ENCODE measurements around the gene SUN1.
"Not testable (repeated sequence)": the region's sequence is repeated elsewhere in the genome, so short reads cannot be mapped to it uniquely, and the experiment has no call there.

SUN1 gene

DNA sequence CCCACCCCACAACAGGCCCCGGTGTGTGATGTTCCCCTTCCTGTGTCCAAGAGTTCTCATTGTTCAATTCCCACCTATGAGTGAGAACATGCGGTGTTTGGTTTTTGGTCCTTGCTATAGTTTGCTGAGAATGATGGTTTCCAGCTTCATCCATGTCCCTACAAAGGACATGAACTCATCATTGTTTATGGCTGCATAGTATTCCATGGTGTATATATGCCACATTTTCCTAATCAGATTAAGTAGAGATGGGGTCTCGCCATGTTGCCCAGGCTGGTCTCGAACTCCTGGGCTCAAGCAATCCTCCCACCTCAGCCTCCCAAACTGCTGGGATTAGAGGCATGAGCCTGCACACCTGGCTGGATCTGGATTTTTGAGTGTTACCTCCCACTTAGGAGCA lies 28.5 kb upstream of the SUN1 start:
- DNase-seq (ENCODE audit: low spot score) = not testable (repeated sequence)

GRCh38 chr7:805261-805660 lies 27.0 kb upstream of the SUN1 start:
- DNase-seq (ENCODE audit: low spot score) = peak; percentile 80

DNA sequence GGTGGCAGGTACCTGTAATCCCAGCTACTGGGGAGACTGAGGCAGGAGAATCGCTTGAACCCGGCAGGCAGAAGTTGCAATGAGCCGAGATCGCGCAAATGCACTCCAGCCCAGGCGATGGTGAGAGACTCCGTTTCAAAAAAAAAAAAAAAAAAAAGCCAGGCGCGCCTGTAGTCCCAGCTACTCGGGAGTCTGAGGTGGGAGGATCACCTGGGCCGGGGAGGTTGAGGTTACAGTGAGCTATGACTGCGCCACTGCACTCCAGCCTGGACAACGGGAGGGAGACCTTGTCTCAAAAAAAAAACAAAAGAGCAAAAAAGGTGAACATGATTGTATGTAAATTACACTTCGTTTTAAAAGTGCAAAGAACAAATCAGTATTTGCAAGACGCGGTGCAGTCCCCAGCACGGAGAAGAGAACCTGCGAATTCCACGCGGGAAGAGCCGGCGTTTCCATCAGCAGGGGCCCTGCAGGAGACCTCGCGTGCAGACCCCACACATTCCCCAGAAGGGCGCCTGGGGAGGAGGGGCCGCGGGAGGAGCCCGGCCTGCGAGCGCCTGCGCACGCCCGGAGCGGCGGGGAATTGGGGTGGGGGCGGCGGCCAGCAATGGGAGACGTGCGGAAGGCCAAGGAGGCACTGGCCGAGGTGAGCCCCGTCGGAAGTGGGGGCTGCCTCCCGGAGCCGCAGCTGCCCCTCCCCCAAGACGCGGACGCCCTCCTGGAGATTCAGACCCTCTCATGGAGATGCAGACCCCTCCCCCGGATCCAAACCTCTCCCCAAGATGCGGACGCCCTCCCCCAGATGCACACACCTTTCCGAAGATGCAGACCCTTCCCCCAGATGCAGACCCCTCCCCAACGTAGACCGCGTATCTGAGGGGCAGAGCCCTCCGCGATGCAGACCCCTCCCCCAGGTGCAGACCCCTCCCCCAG lies 16.7 kb upstream of the SUN1 start:
- DNase-seq (ENCODE audit: low spot score) = no peak

DNA sequence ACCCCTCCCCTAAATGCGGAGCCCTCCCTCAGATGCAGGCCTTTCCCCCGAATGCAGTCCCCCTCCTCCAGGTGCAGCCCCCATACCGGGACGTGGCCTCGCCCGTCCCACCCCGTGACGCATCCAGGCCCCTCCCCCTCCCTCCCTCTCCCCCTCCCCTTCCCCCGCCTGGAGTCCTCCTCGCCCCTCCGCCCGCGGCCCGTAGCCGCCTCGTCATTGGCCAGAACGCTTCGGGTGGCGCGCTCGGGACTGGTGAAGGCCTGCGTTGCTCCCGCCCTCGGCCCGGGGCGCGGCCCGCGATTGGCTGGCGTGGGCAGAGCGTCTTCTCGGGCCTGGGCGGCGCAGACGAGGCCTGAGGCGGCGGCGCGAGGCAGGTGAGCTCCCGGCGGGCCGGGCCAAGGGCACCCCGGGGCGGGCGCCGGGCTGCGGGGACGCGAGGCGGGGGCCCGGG lies 16.0 kb upstream of the SUN1 start:
- DNase-seq (ENCODE audit: low spot score) = peak; percentile 100

DNA sequence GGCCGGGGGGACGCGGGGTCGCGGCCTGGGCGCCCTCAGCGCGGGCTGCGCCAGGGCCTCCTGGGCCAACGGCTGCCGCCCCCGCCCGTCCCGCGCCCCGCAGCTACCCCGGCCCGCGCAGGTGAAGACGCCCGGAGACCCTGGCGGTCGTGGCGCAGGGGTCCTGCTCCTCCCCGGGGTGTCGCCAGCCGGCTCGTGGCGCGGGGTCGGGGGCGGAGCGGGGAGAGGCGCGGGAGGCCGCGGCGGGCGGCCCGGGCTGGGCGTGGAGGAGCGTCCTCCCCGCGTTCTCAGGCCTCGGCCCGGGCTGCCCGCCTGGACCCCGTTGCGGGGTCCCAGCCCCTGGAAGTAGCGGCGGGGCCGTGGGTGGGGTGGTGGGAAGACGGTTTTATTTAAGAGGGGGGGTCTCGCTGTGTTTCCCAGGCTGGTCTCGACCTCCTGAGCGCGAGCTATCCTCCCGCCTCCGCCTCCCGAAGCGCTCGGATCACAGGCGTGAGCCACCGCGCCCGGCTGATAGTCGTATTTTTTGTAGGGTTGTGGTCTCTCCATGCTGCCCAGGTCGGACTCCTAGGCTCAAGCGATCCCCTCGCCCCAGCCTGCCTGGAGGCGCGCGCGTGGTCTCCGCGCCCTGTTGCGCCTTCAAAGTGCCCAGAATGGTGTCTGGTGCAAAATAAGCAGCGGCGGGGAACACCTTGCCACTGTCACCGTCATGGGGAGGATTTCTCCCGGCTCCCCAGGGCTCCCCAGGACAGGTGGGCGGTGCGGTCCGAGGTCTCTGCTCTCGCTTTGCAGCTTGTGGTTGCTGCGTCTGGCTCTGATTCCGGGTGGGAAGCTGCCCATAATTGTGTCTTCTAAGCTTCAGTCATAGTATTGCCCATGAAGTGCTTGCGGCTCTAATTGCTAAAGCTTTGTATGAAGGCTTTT lies 15.3 kb upstream of the SUN1 start:
- peak; percentile 24 for DNase-seq (ENCODE audit: low spot score)

- peak; percentile 53 for DNase-seq (ENCODE audit: low spot score)
Observed at GRCh38 chr7:818031-818699, 14.1 kb upstream of the SUN1 start.

- no peak for DNase-seq (ENCODE audit: low spot score)
Observed at GRCh38 chr7:820341-820740, 11.9 kb upstream of the SUN1 start.

- no peak for DNase-seq (ENCODE audit: low spot score)
Observed at GRCh38 chr7:821688-822087, 10.6 kb upstream of the SUN1 start.

- DNase-seq (ENCODE audit: low spot score) = no peak
Observed at GRCh38 chr7:822692-823276, 9.5 kb upstream of the SUN1 start.

DNA sequence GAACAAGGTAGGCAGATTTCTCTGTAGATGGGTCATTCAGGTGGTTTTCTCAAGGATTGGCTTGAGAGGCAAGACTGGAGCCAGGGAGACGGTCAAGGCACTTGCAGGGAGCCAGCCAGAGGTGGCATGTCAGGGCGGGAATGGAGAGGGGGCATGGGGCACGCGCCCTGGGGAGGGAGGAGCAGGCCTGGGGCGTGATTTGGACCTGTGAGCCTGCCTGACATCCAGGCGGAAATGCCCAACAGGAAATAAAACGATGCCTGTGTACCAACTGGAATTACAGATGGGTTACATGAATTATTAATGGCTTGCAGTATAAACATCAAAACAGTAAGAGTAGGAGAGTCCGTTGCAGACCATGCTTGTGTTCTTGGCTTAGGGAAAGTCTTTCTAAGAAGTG lies 8.6 kb upstream of the SUN1 start:
- no peak for DNase-seq (ENCODE audit: low spot score)

DNA sequence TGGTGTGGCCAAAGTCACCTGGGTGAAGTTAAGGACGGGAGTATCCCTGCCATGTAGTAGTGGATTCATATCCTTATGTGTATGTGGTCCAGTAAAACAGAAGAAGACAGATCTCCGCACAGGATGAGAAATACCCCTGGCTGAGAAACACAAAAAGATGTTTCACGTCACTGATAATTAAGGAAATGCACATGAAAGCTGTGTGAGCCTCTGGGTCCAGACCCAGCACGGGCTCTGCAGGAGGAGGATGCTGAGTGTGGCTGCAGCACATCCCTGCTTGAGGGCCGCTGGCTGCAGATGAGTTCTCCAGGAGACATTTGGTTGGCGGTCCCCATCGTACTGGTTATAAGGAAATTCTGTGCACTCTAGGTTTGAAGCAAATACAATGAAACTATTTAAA lies 8.2 kb upstream of the SUN1 start:
- no peak for DNase-seq (ENCODE audit: low spot score)

GRCh38 chr7:824664-825063 lies 7.6 kb upstream of the SUN1 start:
- DNase-seq (ENCODE audit: low spot score) = no peak

GRCh38 chr7:825386-825785 lies 6.9 kb upstream of the SUN1 start:
- no peak for DNase-seq (ENCODE audit: low spot score)

DNA sequence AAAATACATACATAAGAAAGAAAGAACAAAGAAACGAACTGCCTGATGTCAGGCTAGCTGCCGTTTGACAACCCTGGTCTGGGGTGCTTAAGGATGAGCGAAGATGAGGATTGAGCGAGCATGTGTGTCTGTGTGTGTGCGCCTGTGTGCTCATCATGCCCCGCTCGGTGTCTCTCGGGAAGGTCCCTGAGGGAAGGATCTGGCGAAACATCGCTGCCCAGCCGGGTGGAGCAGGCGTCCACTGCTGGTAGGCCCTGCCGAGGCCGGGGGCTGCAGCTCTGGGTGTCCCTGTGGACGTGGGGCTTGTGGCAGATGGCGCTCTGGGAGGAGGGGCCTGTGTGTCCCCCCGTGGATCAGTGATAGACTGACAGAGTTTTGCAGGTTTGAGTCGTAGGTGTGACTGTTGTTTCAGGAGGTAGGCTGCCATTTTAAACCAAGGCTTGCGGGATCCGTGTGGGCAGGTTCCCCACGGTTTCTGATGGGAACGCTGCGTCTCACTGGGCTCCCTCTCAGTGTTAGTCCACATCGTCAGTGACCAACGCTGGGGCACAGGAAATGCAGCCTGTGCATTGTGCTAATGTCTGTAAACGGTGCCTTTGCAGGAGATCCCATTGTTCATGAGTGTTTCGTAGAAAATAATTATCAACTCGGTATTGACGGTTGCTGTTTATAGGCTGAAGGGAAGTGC lies 5.9 kb upstream of the SUN1 start:
- no peak for DNase-seq (ENCODE audit: low spot score)

DNA sequence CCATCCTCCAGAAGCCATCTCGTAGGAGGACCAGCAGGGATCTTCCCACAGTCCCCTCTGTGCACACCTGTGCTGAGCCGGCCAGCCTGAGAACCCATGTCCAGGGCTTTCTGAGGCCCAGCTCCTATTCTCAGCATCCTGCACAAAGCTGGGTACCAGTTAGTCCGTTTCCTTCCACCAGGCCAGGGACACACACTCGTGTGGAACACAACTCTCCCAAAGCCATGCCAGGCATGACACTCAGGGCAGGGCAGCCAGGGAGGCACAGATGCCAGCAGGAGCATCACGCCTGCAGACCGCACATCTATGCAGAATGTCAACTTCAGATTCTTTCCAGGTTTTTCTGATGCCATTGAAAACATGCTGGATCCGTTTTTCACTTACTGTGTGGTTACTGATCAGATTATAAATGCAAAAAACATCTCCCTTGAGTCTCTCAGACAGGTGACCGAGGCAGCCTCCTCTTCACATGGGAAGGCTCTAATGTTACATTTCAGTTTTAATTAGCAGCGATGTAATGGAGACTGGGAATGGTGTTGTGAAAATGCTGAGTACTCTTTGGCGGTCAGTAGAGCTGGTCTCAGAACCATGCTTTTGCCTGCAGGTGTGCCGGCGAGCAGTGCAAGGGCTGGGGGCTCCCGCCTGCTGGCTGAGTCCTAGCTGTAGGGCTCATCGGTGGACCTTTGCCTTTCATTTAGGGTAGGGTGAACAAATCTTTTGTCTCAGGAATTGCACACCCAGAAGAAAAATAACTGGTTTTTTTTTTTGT lies 3.3 kb upstream of the SUN1 start:
- no peak for DNase-seq (ENCODE audit: low spot score)

GRCh38 chr7:830069-830468 lies 2.2 kb upstream of the SUN1 start:
- DNase-seq (ENCODE audit: low spot score) = no peak

GRCh38 chr7:831596-832166 lies 595 bp upstream of the SUN1 start:
- peak; percentile 89 for DNase-seq (ENCODE audit: low spot score)

GRCh38 chr7:832968-833424 lies 720 bp downstream of the SUN1 start:
- DNase-seq (ENCODE audit: low spot score) = no peak

- DNase-seq (ENCODE audit: low spot score) = no peak
Observed at GRCh38 chr7:833601-834258, 1.5 kb downstream of the SUN1 start.

DNA sequence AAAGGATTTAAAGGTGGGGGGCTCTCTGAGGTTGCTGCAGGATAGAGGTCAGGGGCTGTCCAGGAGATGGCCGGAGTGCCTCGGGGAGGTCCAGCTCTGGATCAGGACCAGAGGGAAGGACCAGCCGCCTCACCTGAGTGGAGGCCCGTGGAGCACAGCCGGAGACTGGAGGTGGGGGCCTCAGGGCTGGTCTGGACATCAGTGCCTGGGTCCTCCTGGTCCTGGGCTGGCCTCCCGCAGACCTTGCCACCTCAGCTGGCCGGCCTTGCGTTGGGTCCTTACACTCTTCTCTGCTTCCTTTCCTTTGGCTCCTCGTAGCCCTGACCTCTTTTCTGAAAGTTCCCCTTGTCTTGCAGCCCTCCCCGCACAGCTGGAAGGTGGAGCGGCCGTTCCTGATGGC lies 2.0 kb downstream of the SUN1 start:
- no peak for DNase-seq (ENCODE audit: low spot score)

Data from LoVo (cell line).